DMS 273 treated with DMSO at 0.1 percent for 48 hours (cell line): ENCODE data around the gene TIGIT.

ENCODE experiments used
- DNase-seq: peaks from one replicate; lab custom pipeline; 2025; lab: John Stamatoyannopoulos, UW

TIGIT gene

GRCh38 chr3:114313426-114313825, 19.6 kb downstream of the TIGIT start:
- DNase-seq, result no peak

GRCh38 chr3:114314282-114314681, 20.5 kb downstream of the TIGIT start:
- no peak for DNase-seq

- DNase-seq, result no peak
Observed at GRCh38 chr3:114318295-114318694, 24.5 kb downstream of the TIGIT start.

GRCh38 chr3:114319453-114319852, 25.6 kb downstream of the TIGIT start:
- DNase-seq, result peak; percentile 92

- no peak for DNase-seq
Observed at GRCh38 chr3:114320246-114320645, 26.4 kb downstream of the TIGIT start.

GRCh38 chr3:114323546-114324254, 29.9 kb downstream of the TIGIT start:
- no peak for DNase-seq

- no peak for DNase-seq
Observed at GRCh38 chr3:114327665-114328064, 33.8 kb downstream of the TIGIT start.

- DNase-seq, result no peak
Observed at GRCh38 chr3:114328345-114328744, 34.5 kb downstream of the TIGIT start.

GRCh38 chr3:114329823-114330222, 36.0 kb downstream of the TIGIT start:
- no peak for DNase-seq

GRCh38 chr3:114331007-114331406, 37.2 kb downstream of the TIGIT start:
- no peak for DNase-seq

GRCh38 chr3:114331710-114332109, 37.9 kb downstream of the TIGIT start:
- no peak for DNase-seq

- DNase-seq, result no peak
Observed at GRCh38 chr3:114332342-114333179, 38.7 kb downstream of the TIGIT start.

- DNase-seq, result no peak
Observed at GRCh38 chr3:114333180-114333922, 39.5 kb downstream of the TIGIT start.

- DNase-seq, result no peak
Observed at GRCh38 chr3:114333923-114334240, 40.1 kb downstream of the TIGIT start.

GRCh38 chr3:114336122-114336697, 42.4 kb downstream of the TIGIT start:
- DNase-seq, result no peak

- DNase-seq, result no peak
Observed at GRCh38 chr3:114336857-114337256, 43.0 kb downstream of the TIGIT start.

- no peak for DNase-seq
Observed at GRCh38 chr3:114338651-114339357, 45.0 kb downstream of the TIGIT start.

GRCh38 chr3:114344492-114344891, 50.7 kb downstream of the TIGIT start:
- DNase-seq, result no peak

GRCh38 chr3:114350271-114350670, 56.4 kb downstream of the TIGIT start:
- DNase-seq, result no peak

GRCh38 chr3:114350690-114351089, 56.9 kb downstream of the TIGIT start:
- DNase-seq, result no peak

- DNase-seq, result no peak
Observed at GRCh38 chr3:114351123-114351821, 57.4 kb downstream of the TIGIT start.
